Amygdala (tissue), 56 donors: ENCODE results near the gene PGA4.
A peak's percentile ranks its signal among the peaks of the same experiment; 100 is the strongest.

Source experiments
- DNase-seq, 56 donors: peaks; one replicate each; lab custom pipeline; 2025; lab: John Stamatoyannopoulos, UW

Gene PGA4

GRCh38 chr11:61274084-61274483 lies 51.9 kb downstream of the PGA4 start:
- no peak for DNase-seq

- DNase-seq: no peak
Measured at GRCh38 chr11:61275191-61275590, 53.0 kb downstream of the PGA4 start.

- DNase-seq: peak in 9 of 56 donors; percentile 8 to 48 (median 22)
Measured at GRCh38 chr11:61277186-61278000, 55.2 kb downstream of the PGA4 start.

- DNase-seq: peak in 1 of 56 donors; percentile 29
Measured at GRCh38 chr11:61278001-61278470, 55.9 kb downstream of the PGA4 start.

- DNase-seq: no peak
Measured at GRCh38 chr11:61279934-61280659, 58.0 kb downstream of the PGA4 start.

GRCh38 chr11:61280883-61281580 lies 58.9 kb downstream of the PGA4 start:
- DNase-seq: no peak
